SK-N-MC (cell line): Measurements from ENCODE around the gene SIX5.

Experiments
- EZH2 ChIP-seq: fragments of 200-600 bp; sonication (generic); IDR thresholded peaks from one replicate; pipeline ENCODE4 v1.6.1; 2017; ENCODE audit warnings: antibody characterized with exemption
- POLR2AphosphoS5 ChIP-seq: IDR thresholded peaks from 2 replicates; pipeline ENCODE4 v1.6.1; 2012; ENCODE audit warnings: mild to moderate bottlenecking, low read depth, low read length, borderline replicate concordance

DNA sequence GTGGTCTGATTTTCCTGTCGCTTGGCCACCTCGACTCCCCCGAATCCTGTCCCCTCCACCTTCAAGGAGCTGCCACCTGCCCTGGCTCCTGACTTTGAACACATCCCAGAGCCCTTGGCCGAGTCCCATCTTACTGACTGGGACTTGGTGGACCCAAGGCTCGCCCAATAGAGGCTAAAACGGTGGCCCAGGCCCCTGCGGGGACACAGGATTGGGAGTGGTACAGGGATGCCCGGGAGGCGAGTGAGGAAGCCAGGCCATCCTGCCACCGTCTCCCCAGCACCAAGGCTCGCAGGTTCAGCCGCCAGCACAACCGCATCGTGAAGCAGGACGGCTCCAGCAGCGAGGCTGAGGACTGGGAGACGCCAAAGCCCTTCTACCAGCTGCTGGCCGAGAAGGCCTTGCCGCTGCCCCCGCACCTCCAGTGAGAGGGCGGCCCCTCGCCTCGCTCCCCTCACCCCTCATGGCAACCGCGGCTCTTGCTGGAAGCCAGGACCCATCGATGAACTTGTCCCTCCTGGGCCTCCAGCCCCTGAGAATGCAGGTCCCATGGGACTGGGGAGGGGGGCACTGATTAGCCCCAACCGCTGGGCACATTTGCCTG, 5.3 kb downstream of the SIX5 start:
- TF ChIP-seq EZH2 (no peak), POLR2AphosphoS5 (no peak)
